Esophagus (tissue), 2 donors: ENCODE measurements around the gene EHD2. TPM values are rescaled to one million over a fixed set of nuclear protein-coding genes. Genes with fewer than 3 reads are reported as not detected.

Experiments used
- H3K27ac ChIP-seq, 2 donors: one replicate each; pipeline ENCODE4 v1.5.1; 2013; ENCODE audit warnings: low read depth in 2 of 2, mild to moderate bottlenecking in 2 of 2, inconsistent platforms in 1 of 2, low read length in 1 of 2, moderate library complexity in 1 of 2
- H3K27me3 ChIP-seq, 2 donors: one replicate each; pipeline ENCODE4 v1.6.1; 2013; ENCODE audit warnings: low read length in 2 of 2, control low read depth in 1 of 2, mild to moderate bottlenecking in 1 of 2; ENCODE audit not compliant: insufficient read depth in 2 of 2, control insufficient read depth in 1 of 2
- H3K36me3 ChIP-seq, 2 donors: one replicate each; pipeline ENCODE4 v1.6.1; 2013; ENCODE audit warnings: low read length in 1 of 2; ENCODE audit not compliant: control insufficient read depth in 2 of 2, insufficient read depth in 2 of 2
- H3K4me1 ChIP-seq, 2 donors: one replicate each; pipeline ENCODE4 v1.6.1; 2013; ENCODE audit warnings: low read length in 1 of 2; ENCODE audit not compliant: control insufficient read depth in 2 of 2, insufficient read depth in 2 of 2
- H3K4me3 ChIP-seq, 2 donors: one replicate each; pipeline ENCODE4 v1.5.1; 2013; ENCODE audit warnings: low read length in 2 of 2, mild to moderate bottlenecking in 2 of 2, low read depth in 1 of 2, moderate library complexity in 1 of 2
- H3K9me3 ChIP-seq, 2 donors: one replicate each; pipeline ENCODE4 v1.6.1; 2013; ENCODE audit warnings: mild to moderate bottlenecking in 2 of 2, low read depth in 1 of 2, low read length in 1 of 2, moderate library complexity in 1 of 2; ENCODE audit not compliant: control insufficient read depth in 2 of 2, insufficient read depth in 1 of 2
- WGBS, 2 donors: extraction: QIAGEN DNeasy Blood & Tissue Kit; methylation state at CpG; one replicate each; pipeline ENCODE4 v1.1.7; 2013; 5-methylcytosine and 5-hydroxymethylcytosine counted together
- polyA plus RNA-seq, 2 donors: library from polyadenylated mRNA; stranded (reverse); fragments of 200-250 nt; gene quantifications; one replicate each; pipeline ENCODE4 v1.2.3, GENCODE V29; 2013
- donor health status: healthy with polysubstance abuse.
- donor health status: Bipolar disorder and iron deficiency.

The EHD2 gene
- polyA plus RNA-seq, 2 donors = 22.4 to 27.4 TPM

- WGBS, 2 donors = 88 to 91% methylated on average over 45 to 46 of the region's 46 CpGs
- H3K36me3 ChIP-seq = peaks cover 5 to 42% of the 10 kb centered on the region in 2 donors
- no peaks in the 10 kb centered on the region for H3K4me1 ChIP-seq
- H3K9me3 ChIP-seq = no peaks in the 10 kb centered on the region
- H3K27me3 ChIP-seq = no peaks in the 10 kb centered on the region
- H3K27ac ChIP-seq = peak overlapping the region in 1 of 2 donors; percentile 16
- no peak overlapping the region for H3K4me3 ChIP-seq
Observed at GRCh38 chr19:47698631-47699359, 14.4 kb upstream of the EHD2 start.

GRCh38 chr19:47699360-47699917, 13.8 kb upstream of the EHD2 start:
- no peaks in the 10 kb centered on the region for H3K4me1 ChIP-seq
- WGBS, 2 donors = 63 to 65% methylated on average over 8 to 9 of the region's 9 CpGs

GRCh38 chr19:47700934-47701716, 12.1 kb upstream of the EHD2 start:
- Histone ChIP-seq H3K27ac (no peak overlapping the region), H3K27me3 (no peaks in the 10 kb centered on the region), H3K9me3 (no peaks in the 10 kb centered on the region), H3K4me3 (no peak overlapping the region), H3K4me1 (no peaks in the 10 kb centered on the region), H3K36me3 (peaks cover 5 to 34% of the 10 kb centered on the region in 2 donors)
- WGBS, 2 donors = 92% methylated on average over 41 to 43 of the region's 43 CpGs

More at GRCh38 chr19:47699360-47699917, 13.8 kb upstream of the EHD2 start:
- H3K9me3 ChIP-seq = no peaks in the 10 kb centered on the region
- peaks cover 5 to 42% of the 10 kb centered on the region in 2 donors for H3K36me3 ChIP-seq
- no peaks in the 10 kb centered on the region for H3K27me3 ChIP-seq
- H3K4me3 ChIP-seq = no peak overlapping the region
- no peak overlapping the region for H3K27ac ChIP-seq

GRCh38 chr19:47701717-47702552, 11.3 kb upstream of the EHD2 start:
- peaks cover 5 to 29% of the 10 kb centered on the region in 2 donors for H3K36me3 ChIP-seq
- H3K27ac ChIP-seq = no peak overlapping the region
- H3K27me3 ChIP-seq = no peaks in the 10 kb centered on the region
- WGBS, 2 donors = 94 to 95% methylated on average over 90 to 91 of the region's 91 CpGs
- no peaks in the 10 kb centered on the region for H3K9me3 ChIP-seq
- no peaks in the 10 kb centered on the region for H3K4me1 ChIP-seq
- no peak overlapping the region for H3K4me3 ChIP-seq

GRCh38 chr19:47702671-47703070, 10.6 kb upstream of the EHD2 start:
- Histone ChIP-seq H3K9me3 (no peaks in the 10 kb centered on the region), H3K27ac (no peak overlapping the region), H3K4me3 (no peak overlapping the region), H3K4me1 (no peaks in the 10 kb centered on the region), H3K27me3 (no peaks in the 10 kb centered on the region), H3K36me3 (peaks cover 5 to 29% of the 10 kb centered on the region in 2 donors)
- WGBS, 2 donors = 80 to 88% methylated on average over 16 to 18 of the region's 18 CpGs

GRCh38 chr19:47703301-47703700, 9.9 kb upstream of the EHD2 start:
- H3K4me1 ChIP-seq = no peaks in the 10 kb centered on the region
- peaks cover 5 to 29% of the 10 kb centered on the region in 2 donors for H3K36me3 ChIP-seq
- H3K4me3 ChIP-seq = no peak overlapping the region
- peak overlapping the region in 1 of 2 donors; percentile 22 for H3K27ac ChIP-seq
- H3K27me3 ChIP-seq = no peaks in the 10 kb centered on the region
- no peaks in the 10 kb centered on the region for H3K9me3 ChIP-seq
- 85 to 89% methylated on average over 5 of the region's 5 CpGs for WGBS, 2 donors

- no peak overlapping the region for H3K4me3 ChIP-seq
- H3K36me3 ChIP-seq = peaks cover 5 to 23% of the 10 kb centered on the region in 2 donors
- WGBS, 2 donors = 74 to 88% methylated on average over 11 of the region's 11 CpGs
- no peak overlapping the region for H3K27ac ChIP-seq
- H3K9me3 ChIP-seq = no peaks in the 10 kb centered on the region
- no peaks in the 10 kb centered on the region for H3K4me1 ChIP-seq
- H3K27me3 ChIP-seq = no peaks in the 10 kb centered on the region
Observed at GRCh38 chr19:47704024-47704423, 9.2 kb upstream of the EHD2 start.

- Histone ChIP-seq H3K4me1 (no peaks in the 10 kb centered on the region), H3K27me3 (no peaks in the 10 kb centered on the region), H3K36me3 (peaks cover 5 to 18% of the 10 kb centered on the region in 2 donors), H3K9me3 (no peaks in the 10 kb centered on the region), H3K27ac (no peak overlapping the region), H3K4me3 (no peak overlapping the region)
- WGBS, 2 donors = 96 to 98% methylated on average over 3 of the region's 3 CpGs
Observed at GRCh38 chr19:47704656-47705055, 8.6 kb upstream of the EHD2 start.
